ENCODE measurements around the gene JAK2. TPM values are rescaled to one million over a fixed set of nuclear protein-coding genes. Genes with fewer than 3 reads are reported as not detected.
A peak's percentile ranks its signal among the peaks of the same experiment; 100 is the strongest.

Gene JAK2
- 10 to 100 TPM in 2 of 4 donors, 1 to 10 TPM in 2; 4.6 to 16.5 (median 9.0) TPM for total RNA-seq

- intact Hi-C loops (cut with DNase I; ENCODE audit: low total_unique reads), result loop anchor here (1.0 to 10.0 kb wide), 6 partner anchors 136 to 620 kb away; partner anchors contain the start of genes PLGRKT, PLPP6 and SPATA6L
- ATAC-seq (peak; percentile 84 to 85), DNase-seq (peak; percentile 84 to 86)
- TF ChIP-seq CTCF (IDR thresholded peaks at IDR 0.05 in 4 of 5, conservative IDR thresholded peaks at IDR 0.05 in 1 of 5), result peak in 4 of 5 experiments; percentile 10 to 44 (median 38)
- peak; percentile 76 to 85 for TF ChIP-seq POLR2A (IDR thresholded peaks at IDR 0.05)
- no peaks in the 10 kb centered on the region for H3K27me3 ChIP-seq
- H3K36me3 ChIP-seq, result no peaks in the 10 kb centered on the region
- H3K4me3 ChIP-seq, result peak within 1 kb of the TSS; percentile 73 to 86 (median 79)
- no peaks in the 10 kb centered on the region for H3K9me3 ChIP-seq
- H3K27ac ChIP-seq, result peak within 1 kb of the TSS; percentile 93 to 98 (median 95)
- H3K4me1 ChIP-seq, result peaks cover 35 to 51% of the 10 kb centered on the region in 2 donors
- in situ Hi-C loops (cut with MboI; ENCODE audit: low sequenced_read_pairs in 4 of 4), result loop anchor here (5.0 to 25.0 kb wide), 3 partner anchors 220 to 627 kb away; no protein-coding TSS in a partner anchor
These were observed at the start of gene JAK2 for GRCh38 chr9:4984621-4985385. Gene JAK2, plus strand, starts transcription at chr9:4985272. Its CDS starts 36,716 bp downstream, at chr9:5021988.

- H3K9me3 ChIP-seq, result no peaks in the 10 kb centered on the region
- no peaks in the 10 kb centered on the region for H3K27me3 ChIP-seq
- in situ Hi-C loops (cut with MboI; ENCODE audit: low sequenced_read_pairs in 4 of 4), result no loop called here
- H3K27ac ChIP-seq, result peak overlapping the region in 2 of 4 donors; percentile 31 to 40
- TF ChIP-seq CTCF (IDR thresholded peaks at IDR 0.05 in 4 of 5, conservative IDR thresholded peaks at IDR 0.05 in 1 of 5), result no peak
- TF ChIP-seq POLR2A (IDR thresholded peaks at IDR 0.05), result no peak
- no peak for ATAC-seq
- no peak overlapping the region for H3K4me3 ChIP-seq
- no peaks in the 10 kb centered on the region for H3K36me3 ChIP-seq
- no peak for DNase-seq
- intact Hi-C loops (cut with DNase I; ENCODE audit: low total_unique reads), result no loop called here
- peaks cover 17 to 46% of the 10 kb centered on the region in 2 donors for H3K4me1 ChIP-seq
These were observed 48.8 kb upstream of the JAK2 start for GRCh38 chr9:4936277-4936676.

- intact Hi-C loops (cut with DNase I; ENCODE audit: low total_unique reads) (no loop called here), in situ Hi-C loops (cut with MboI; ENCODE audit: low sequenced_read_pairs in 4 of 4) (no loop called here)
- no peak overlapping the region for H3K4me3 ChIP-seq
- H3K27ac ChIP-seq, result peak overlapping the region in 2 of 4 donors; percentile 23 to 40
- no peaks in the 10 kb centered on the region for H3K27me3 ChIP-seq
- no peak for TF ChIP-seq CTCF (IDR thresholded peaks at IDR 0.05 in 4 of 5, conservative IDR thresholded peaks at IDR 0.05 in 1 of 5)
- no peak for TF ChIP-seq POLR2A (IDR thresholded peaks at IDR 0.05)
- no peaks in the 10 kb centered on the region for H3K9me3 ChIP-seq
- DNase-seq (no peak), ATAC-seq (no peak)
- no peaks in the 10 kb centered on the region for H3K36me3 ChIP-seq
- peaks cover 17 to 46% of the 10 kb centered on the region in 2 donors for H3K4me1 ChIP-seq
These were observed 48.2 kb upstream of the JAK2 start for GRCh38 chr9:4936823-4937222.

- H3K4me3 ChIP-seq, result no peak overlapping the region
- no peak overlapping the region for H3K27ac ChIP-seq
- intact Hi-C loops (cut with DNase I; ENCODE audit: low total_unique reads), result no loop called here
These were observed 47.6 kb upstream of the JAK2 start for GRCh38 chr9:4937446-4937845.

More at GRCh38 chr9:4937446-4937845, 47.6 kb upstream of the JAK2 start:
- in situ Hi-C loops (cut with MboI; ENCODE audit: low sequenced_read_pairs in 4 of 4), result no loop called here
- Histone ChIP-seq H3K27me3 (no peaks in the 10 kb centered on the region), H3K9me3 (no peaks in the 10 kb centered on the region), H3K36me3 (no peaks in the 10 kb centered on the region), H3K4me1 (peaks cover 17 to 46% of the 10 kb centered on the region in 2 donors)
- DNase-seq (no peak), ATAC-seq (no peak)
- TF ChIP-seq POLR2A (IDR thresholded peaks at IDR 0.05) (no peak), CTCF (IDR thresholded peaks at IDR 0.05 in 4 of 5, conservative IDR thresholded peaks at IDR 0.05 in 1 of 5) (no peak)
